Activated CD4-positive, alpha-beta T cell treated with anti-CD3 and anti-CD28 coated beads for 1 hour (primary cell): ENCODE data around the gene GATA6.
"Not testable (repeated sequence)": the region's sequence is repeated elsewhere in the genome, so short reads cannot be mapped to it uniquely, and the experiment has no call there.

ENCODE experiments used
- DNase-seq: peaks from one replicate; pipeline ENCODE4 v3.0.0-alpha.2; 2020

GATA6 gene

DNA sequence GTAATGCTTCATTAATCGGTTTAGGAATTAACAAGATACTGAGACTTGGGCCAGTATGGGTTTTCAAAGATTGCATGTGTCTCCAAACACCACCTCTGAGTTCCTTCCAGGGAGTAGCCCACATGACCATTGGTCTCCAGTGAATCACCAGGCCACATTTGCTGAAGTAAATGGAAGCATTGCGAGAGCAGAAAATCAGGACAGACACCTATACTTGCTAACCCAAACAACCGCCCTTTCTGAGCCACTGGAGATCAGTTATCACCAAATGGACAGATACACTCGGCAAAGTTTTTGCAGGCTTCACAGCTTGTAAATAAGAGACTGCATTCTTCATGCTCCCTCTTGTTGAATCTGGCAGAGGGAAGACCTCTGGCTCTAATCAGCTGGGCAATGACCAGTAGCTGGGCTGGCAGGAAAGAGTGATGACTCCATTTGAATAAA, 40.9 kb downstream of the GATA6 start:
- no peak for DNase-seq

- no peak for DNase-seq
Observed at GRCh38 chr18:22211657-22212056, 42.3 kb downstream of the GATA6 start.

GRCh38 chr18:22213333-22213973, 44.1 kb downstream of the GATA6 start:
- DNase-seq = no peak

GRCh38 chr18:22214731-22215528, 45.5 kb downstream of the GATA6 start:
- no peak for DNase-seq

- DNase-seq = no peak
Observed at GRCh38 chr18:22218835-22219234, 49.4 kb downstream of the GATA6 start.

DNA sequence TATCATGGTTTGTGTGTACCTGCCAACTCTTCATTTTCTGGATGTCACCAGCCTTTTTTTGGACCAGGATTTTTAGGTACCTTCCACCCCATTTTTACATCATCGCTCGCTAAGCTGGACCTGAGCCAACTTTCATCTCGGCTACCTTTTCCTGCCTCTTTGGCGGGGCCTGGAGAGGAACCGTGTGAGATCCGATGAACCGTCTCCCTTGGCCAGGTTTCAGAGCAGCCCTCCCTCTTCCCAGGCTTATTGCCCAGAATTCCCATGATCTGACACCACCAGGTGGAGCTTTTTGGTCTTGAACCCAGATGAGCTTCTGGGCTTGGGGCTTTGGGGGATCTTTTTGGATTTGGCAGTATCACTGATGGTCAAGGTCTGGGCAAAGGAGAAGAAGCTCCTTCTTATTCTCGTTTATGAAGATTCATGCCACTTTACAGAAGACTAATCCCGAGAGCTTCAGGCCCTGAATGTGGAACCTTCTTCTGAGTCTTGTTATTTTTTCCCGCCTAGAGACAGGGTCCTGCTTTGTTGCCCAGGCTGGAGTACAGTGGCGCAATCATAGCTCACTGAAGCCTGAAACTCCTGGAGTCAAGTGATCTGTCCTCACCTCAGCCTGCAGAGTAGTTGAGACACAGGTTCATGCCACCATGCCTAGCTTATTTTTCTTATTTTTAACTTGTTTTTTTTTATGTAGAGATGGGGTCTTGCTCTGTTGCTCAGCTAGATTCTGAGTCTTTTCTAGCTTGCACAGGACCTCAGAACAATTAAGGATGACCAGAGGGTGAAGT, 50.4 kb downstream of the GATA6 start:
- no peak for DNase-seq

GRCh38 chr18:22220585-22220984, 51.2 kb downstream of the GATA6 start:
- DNase-seq = not testable (repeated sequence)

DNA sequence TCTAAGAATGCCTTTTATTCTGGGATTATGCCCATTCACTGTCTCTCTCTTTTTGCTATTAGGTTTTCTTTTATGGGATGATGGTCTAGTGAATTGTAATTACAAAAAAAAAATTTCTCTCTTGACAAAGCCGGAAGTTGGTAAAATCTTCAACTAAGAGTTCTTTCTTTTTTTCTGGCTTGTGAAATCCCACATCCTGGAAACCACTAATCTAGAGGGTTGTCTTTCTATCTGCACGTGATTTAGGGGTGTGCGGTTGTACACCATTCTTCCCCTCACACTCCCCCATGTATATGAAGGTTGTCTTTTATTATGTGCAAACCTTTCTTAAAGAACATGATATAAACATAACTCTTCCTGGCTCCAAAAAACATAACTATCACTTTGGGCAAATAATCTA, 52.0 kb downstream of the GATA6 start:
- no peak for DNase-seq

GRCh38 chr18:22223254-22223964, 54.0 kb downstream of the GATA6 start:
- no peak for DNase-seq

DNA sequence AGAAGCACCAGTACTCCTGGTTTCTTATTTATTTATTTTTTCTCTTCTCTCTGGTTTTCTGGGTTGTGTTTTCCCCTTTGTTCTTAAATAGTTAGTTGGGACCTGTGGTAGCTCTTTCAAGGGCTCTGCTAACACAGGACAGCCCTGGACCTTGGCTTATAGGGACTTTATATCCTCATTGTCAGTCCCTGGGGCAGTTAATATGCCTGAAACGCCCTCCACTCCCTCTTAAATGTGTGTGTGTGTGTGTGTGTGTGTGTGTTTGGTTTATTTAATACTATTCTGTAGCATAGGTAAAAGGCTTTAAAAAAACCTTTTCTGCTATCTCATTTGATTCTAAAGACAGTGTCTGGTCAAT, 54.6 kb downstream of the GATA6 start:
- no peak for DNase-seq

DNA sequence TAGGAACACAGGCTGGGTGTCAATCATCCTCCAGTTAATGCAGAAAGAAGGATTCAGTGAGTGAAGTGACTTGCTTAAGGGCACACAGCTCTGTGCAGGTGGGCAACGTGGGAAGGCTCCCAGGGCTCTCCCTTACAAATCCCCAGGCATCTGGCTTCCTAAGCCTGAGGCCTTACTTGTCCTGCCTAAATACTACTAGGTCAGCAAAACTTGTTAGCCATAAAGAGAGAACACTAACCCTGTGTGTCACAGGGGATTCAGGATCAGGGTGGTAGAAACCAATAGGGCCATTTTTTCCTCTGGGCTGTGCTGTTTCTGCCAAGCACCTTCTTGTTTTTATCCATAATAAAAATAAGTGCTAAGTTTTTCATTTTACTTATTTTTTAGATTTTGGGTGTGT, 55.0 kb downstream of the GATA6 start:
- DNase-seq = no peak

DNA sequence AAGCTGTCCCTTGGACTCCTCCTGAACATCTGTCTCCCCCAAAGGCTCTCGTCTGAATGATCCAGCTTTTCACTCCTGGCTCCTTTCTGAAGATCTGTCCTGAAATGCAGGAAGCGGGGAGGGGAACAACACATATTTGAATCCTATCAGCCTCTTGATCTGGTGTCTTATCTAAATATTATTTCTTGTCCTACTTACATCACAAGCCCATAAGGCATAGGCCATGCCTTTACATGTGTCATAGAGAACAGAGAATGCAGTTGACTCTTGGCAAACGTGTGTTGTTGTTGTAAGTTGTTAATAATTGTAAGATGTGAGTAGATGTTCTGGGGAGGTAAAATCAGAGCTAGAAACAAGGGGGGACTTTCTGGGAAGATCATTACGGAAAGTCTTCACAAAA, 57.4 kb downstream of the GATA6 start:
- no peak for DNase-seq

GRCh38 chr18:22228976-22229375, 59.6 kb downstream of the GATA6 start:
- DNase-seq = no peak

DNA sequence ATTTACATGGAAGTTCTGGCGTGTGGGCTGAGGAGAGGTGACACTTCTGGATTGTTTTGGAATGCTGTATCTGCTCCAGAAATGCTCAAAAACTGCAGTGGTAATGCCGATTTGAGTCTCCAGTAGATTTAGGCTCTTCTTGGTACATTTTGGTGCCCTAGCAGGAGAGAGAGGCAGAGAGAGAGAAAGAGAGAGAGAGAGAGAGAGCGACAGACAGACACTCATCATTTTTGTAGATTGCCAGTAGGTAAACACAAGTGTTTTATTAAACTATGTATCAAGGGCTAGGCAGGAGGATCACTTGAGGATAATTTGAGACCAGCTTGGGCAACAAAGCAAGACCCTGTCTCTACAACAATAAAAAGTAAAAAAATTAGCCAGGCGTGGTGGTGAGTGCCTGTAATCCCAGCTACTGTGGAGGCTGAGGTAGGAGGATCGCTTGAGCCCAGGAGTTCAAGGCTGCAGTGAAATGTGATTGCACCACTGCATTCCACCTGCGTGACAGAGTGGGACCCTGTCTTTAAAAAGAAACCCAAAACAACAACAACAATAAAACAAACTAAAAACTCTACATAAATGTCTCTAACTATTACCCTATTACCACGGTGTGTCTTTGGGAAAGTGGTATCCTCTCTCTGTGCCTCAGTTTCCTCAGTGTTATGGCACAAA, 60.2 kb downstream of the GATA6 start:
- DNase-seq = no peak

GRCh38 chr18:22230471-22230945, 61.1 kb downstream of the GATA6 start:
- no peak for DNase-seq

DNA sequence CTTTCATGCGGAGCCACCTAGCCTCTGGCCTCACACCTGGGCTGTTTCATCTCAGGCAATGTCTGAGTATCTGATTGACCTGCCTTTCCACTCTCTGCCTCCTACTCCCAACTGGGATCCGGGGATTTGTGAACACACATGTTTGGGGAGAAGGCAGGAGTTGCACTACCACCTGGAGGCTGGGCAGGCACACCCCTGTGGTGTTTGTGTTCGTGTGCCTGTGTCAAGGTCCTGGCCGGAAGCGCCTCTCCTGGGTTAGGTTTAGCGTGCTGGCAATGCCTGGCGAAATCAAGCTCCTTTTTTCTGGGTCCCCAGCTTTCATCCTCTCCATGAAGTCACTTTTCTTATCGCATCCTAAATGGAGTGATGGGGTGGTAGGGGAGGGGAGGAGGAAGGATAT, 63.9 kb downstream of the GATA6 start:
- no peak for DNase-seq

- no peak for DNase-seq
Observed at GRCh38 chr18:22238036-22238435, 68.6 kb downstream of the GATA6 start.

GRCh38 chr18:22238681-22239080, 69.3 kb downstream of the GATA6 start:
- DNase-seq = no peak

GRCh38 chr18:22241921-22242361, 72.6 kb downstream of the GATA6 start:
- no peak for DNase-seq

- no peak for DNase-seq
Observed at GRCh38 chr18:22243513-22243912, 74.1 kb downstream of the GATA6 start.

DNA sequence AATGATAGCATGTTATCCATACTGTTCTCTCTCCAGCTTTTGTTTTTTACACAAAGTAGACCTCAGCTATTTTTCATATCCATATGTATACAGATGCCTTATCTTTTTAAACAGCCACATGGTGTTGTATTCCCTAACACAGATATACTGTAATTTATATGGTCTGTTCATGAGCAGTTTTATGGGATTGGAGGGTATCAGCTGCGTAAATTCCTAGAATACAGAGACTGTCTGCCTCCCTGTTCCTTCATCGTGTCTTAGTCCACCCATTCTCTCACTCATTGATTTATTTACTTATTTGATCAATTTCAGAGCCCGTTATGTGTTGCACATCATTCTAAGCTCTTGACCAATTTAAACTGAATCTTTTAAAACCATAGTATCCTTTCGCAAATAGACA, 80.6 kb downstream of the GATA6 start:
- no peak for DNase-seq

DNA sequence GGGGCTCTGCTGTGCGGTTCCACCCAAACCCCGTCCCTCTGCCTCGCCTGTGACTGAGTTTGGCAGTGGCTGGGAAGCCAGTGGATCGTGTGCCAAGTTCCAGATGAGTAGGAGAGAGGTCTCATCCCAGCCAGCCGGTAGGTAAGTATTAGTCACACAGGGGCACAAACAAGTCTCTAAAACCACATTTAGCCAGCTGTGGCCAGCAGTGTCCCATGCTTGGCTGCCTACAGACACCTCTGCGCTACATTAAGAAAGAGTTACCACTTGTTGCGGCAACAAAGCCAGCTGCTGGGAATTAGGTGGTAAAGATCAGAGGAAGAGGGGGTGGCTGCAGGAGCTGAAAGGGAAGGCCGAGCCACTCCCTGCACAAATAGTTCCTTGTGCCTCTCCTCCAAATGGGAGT, 81.2 kb downstream of the GATA6 start:
- DNase-seq = no peak
